PC-3 (cell line): Measurements from ENCODE around the gene SERINC4.

Experiments used
- CTCF ChIP-seq: fragments of 300-600 bp; sonication (generic); conservative IDR thresholded peaks from 2 replicates; pipeline ENCODE4 v1.5.1; 2017; ENCODE audit warnings: antibody characterized with exemption, low read depth, mild to moderate bottlenecking, low read length
- EZH2 ChIP-seq: fragments of 300-600 bp; sonication (generic); IDR thresholded peaks from one replicate; pipeline ENCODE4 v1.6.1; 2017; ENCODE audit warnings: antibody characterized with exemption, mild to moderate bottlenecking, low read length; ENCODE audit not compliant: unreplicated experiment

- TF ChIP-seq CTCF: no peak
- TF ChIP-seq EZH2: no peak
Measured at GRCh38 chr15:43776718-43777266, 23.2 kb downstream of the SERINC4 start, which contains the start of gene ELL3.
